GM10266 (cell line): ENCODE data around the gene ZDHHC19.

ENCODE experiments used
- DNase-seq: peaks from one replicate; pipeline ENCODE4 v3.0.0; 2012; ENCODE audit errors: extremely low spot score
- TF ChIP-seq, protein P1 (sequence below): IDR thresholded peaks from 2 replicates; pipeline ENCODE4 v1.5.1; 2012; ENCODE audit warnings: mild to moderate bottlenecking, low read depth; ENCODE audit not compliant: control insufficient read depth, insufficient read depth; ENCODE audit errors: missing control alignments

Gene ZDHHC19

DNA sequence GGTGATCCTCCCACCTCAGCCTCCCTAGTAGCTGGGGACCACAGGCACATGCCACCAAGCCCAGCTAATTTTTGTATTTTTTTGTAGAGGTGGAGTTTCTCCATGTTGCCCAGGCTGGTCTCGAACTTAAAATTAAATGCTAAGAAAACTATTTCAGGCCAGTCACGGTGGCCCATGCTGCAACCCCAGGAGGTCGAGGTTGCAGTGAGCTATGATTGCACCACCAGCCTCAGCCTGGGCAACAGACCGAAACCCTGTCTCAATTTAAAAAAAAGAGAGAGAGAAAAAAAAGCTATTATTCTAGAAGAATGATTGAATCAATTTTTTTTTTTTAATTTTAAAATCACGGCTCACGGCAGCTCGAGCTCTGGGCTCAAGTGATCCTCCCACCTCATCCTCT is 9.8 kb upstream of the ZDHHC19 start:
- TF ChIP-seq, protein P1, sequence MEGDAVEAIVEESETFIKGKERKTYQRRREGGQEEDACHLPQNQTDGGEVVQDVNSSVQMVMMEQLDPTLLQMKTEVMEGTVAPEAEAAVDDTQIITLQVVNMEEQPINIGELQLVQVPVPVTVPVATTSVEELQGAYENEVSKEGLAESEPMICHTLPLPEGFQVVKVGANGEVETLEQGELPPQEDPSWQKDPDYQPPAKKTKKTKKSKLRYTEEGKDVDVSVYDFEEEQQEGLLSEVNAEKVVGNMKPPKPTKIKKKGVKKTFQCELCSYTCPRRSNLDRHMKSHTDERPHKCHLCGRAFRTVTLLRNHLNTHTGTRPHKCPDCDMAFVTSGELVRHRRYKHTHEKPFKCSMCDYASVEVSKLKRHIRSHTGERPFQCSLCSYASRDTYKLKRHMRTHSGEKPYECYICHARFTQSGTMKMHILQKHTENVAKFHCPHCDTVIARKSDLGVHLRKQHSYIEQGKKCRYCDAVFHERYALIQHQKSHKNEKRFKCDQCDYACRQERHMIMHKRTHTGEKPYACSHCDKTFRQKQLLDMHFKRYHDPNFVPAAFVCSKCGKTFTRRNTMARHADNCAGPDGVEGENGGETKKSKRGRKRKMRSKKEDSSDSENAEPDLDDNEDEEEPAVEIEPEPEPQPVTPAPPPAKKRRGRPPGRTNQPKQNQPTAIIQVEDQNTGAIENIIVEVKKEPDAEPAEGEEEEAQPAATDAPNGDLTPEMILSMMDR, result no peak
- DNase-seq, result no peak

DNA sequence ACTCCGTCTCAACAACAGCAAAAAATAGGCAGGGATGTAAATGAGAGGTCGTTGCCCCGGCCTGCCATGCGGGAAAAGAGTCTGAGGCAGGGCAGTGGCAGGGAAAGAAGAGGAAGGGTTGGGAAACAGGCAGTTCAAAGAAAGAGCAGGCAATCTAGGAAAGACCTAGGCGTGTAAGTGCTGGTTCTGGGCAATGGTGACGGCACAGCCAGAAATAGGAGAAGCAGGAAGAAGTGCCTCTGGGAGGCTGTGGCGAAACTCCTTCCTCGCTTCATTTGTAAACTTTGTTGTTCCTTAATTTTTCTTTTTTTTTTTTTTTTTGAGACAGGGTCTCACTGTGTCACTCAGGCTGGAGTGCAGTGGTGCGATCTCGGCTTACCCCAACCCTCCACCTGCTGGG is 9.4 kb upstream of the ZDHHC19 start:
- no peak for DNase-seq
- TF ChIP-seq, protein P1, result no peak

DNA sequence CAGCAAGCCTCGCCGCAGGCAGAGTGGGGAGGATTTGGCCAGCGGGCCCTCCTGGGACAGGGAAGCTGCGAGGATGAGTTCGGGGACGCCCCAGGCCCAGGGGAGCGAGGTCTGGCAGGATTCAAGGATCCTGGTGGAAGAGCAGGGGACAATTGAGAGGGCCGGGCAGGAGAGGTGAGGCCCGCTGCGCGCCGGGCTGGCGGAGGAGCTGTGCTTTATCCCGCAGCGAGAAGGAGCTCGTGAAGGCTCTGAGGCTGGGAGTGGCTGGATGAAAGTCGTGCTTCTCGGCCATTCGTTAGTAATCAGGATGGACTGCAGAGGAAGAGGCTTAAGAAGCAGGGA is 8.7 kb upstream of the ZDHHC19 start:
- no peak for DNase-seq
- TF ChIP-seq, protein P1, result no peak

DNA sequence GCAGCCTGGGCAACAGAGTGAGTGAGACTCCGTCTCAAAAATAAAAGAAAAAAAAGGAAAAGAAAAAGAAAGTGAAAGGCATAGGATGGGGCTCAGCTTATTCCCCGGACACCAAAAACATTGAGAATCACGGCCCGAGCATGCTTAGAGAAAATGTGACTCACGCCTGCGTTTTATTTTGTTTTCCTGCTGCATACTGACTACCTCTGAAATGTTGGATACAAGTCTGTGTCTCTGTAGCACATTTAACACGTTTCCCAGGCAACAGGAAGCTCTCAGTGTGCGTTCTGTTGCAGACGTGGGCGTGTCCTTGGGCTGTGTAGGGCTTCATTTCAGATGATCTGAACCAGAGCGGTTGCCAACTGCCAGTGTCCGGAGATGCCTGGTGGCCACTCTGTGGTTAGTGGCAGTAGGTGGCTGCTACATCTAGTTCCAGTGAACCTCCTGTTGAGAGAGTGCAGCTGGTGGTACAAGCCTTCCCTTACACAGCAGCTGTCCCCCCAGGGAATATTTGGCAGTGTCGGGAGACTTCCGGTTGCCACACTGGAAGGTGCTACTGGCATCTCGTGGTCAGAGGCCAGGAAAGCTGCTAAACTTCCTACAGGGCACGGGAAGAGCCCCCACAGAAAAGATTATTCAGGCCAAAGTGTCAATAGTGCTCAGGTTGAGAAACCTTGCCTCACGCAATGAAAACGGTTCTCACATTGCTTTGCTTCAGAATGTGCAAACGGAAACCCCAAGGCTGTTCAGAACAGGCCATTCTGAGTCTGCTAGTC is 8.2 kb upstream of the ZDHHC19 start:
- TF ChIP-seq, protein P1, result no peak
- peak; percentile 84 for DNase-seq

DNA sequence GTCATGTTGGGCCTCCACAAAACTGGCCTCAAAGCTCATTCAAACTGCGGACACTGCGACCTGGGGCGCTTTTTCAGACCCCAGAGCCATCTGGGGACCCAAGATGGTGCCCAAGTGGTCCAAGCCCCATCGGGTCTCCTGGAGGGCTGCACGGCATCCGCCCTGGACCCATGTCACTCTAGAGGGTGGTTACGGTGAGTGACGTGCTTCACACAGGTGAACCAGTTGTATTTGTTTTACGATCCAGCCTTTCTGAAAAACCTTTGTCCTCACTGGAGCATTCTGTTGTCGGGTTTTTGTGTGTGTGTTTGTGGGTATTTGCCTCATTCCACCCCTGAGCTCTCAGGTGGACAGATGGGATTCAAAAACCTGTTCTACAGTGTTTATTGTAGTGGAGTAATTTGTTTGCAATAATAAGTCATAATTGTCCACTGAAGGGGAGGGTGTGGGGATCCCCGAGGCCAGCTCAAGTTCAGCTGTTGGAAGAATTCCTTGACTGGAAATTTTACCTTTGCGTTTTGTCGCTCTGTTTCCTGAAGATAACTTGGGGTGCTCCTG is 7.0 kb upstream of the ZDHHC19 start:
- DNase-seq, result no peak
- TF ChIP-seq, protein P1, result no peak

DNA sequence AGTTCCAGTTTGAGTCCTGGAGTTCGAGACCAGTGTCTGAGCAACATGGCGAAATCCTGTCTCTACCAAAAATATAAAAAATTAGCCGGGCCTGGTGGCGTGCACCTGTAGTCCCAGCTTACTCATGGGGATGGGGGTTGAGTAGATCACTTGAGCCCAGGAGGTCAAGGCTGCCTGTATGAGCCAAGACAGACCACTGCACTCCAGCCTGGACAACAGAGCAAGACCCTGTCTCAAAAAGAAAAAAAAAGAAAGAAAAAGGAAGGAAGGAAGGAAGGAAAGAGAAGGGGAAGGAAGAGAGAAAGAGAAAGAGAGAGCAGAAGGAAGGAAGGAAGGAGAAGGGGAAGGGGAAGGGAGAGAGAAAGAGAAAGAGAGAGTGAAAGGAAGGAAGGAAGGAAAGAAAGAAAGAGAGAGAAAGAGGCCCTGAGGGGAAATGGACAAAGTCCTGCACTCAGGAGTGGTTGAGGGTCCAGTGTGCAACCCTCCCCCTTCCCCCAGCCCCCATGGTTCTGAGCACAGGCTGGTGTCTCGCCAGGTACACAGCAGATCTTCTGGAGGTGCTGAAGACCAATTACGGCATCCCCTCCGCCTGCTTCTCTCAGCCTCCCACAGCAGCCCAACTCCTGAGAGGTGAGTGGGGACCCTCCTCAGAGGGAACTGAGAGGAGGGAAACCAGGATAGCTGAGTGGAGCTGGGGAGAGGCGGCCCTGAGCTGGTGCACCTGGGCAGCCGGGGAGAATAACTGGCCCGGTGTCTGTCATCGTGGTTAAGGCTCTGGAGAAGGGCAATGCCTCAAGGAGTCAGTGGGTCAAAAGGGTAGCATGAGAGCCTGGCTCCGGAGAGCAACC is 6.3 kb upstream of the ZDHHC19 start:
- DNase-seq, result no peak
- TF ChIP-seq, protein P1, result no peak
